ENCODE results near the gene PAPSS1. TPM values are rescaled to one million over a fixed set of nuclear protein-coding genes. Genes with fewer than 3 reads are reported as not detected.
"Not testable (repeated sequence)": the region's sequence is repeated elsewhere in the genome, so short reads cannot be mapped to it uniquely, and the experiment has no call there.

Gene PAPSS1
- polyA plus RNA-seq, 2 of the 4 experiments (the other 2 are of a cell fraction): 47.3 to 52.5 TPM

DNA sequence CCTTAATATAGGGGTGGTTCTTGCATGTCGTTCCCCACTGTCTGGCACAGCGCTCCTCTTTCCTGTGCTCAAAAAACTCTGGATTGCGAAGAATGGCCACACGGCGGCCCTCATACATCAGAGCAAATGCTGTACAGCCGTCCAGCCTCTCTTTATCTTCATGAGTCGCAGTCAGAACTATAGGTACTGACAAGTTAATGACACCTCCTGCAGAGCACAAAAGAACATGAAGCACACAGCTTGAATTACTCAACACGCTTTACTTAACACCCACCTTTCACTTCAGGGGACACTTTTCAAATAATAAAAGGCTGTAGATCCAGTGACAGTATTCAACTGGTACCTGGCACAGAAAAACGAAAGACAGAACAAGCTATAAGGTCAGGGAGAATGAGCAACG, 65.3 kb downstream of the PAPSS1 start:
- 84% methylated on average over 10 of the region's 10 CpGs for WGBS (ENCODE audit: missing lambda C conversion rate)
- FAIRE-seq (no peak), DNase-seq (ENCODE audit: low read depth in 1 of 2, low spot score in 1 of 2) (peak in 1 of 2 experiments; percentile 4), ATAC-seq (peak in 1 of 2 experiments; percentile 49; a peak in 3 of 6 replicates)
- Histone ChIP-seq H3K4me1 (no peaks in the 10 kb centered on the region), H3K27ac (no peak overlapping the region), H3K4me3 (no peak overlapping the region), H3K9me3 (no peaks in the 10 kb centered on the region), H3K4me2 (no peak overlapping the region)
- ChIA-PET POLR2A (no interaction called here), CTCF (no interaction called here)
- TF ChIP-seq, protein P1, sequence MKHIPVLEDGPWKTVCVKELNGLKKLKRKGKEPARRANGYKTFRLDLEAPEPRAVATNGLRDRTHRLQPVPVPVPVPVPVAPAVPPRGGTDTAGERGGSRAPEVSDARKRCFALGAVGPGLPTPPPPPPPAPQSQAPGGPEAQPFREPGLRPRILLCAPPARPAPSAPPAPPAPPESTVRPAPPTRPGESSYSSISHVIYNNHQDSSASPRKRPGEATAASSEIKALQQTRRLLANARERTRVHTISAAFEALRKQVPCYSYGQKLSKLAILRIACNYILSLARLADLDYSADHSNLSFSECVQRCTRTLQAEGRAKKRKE (CRISPR knock-in tag; IDR thresholded peaks at IDR 0.05; ENCODE audit: low read depth): no peak
- TF ChIP-seq RAD21 (conservative IDR thresholded peaks at IDR 0.05 in 1 of 2, IDR thresholded peaks at IDR 0.05 in 1 of 2): peak in 1 of 2 experiments; percentile 24; a peak in 2 of 5 replicates

DNA sequence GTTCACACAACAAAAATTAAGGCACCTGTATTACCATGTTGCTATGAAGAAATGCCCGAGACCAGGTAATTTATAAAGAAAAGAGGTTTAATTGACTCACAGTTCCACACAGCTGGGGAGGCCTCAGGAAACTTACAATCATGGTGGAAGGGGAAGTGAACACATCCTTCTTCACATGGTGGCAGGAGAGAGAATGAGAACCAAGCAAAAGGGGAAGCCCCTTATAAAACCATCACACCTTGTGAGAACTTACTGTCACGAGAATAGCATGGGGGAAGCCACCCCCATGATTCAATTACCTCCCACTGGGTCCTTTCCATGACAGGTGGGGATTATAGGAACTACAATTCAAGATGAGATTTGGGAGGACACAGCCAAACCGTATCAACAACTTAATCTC, 68.6 kb downstream of the PAPSS1 start:
- POLR2A ChIA-PET; DNase-seq (ENCODE audit: low read depth in 1 of 2, low spot score in 1 of 2); H3K4me2 ChIP-seq; H3K4me1 ChIP-seq; CTCF ChIA-PET; H3K27ac ChIP-seq; H3K9me3 ChIP-seq; H3K4me3 ChIP-seq; ATAC-seq; FAIRE-seq: not testable (repeated sequence)
- 94% methylated on average over 3 of the region's 3 CpGs for WGBS (ENCODE audit: missing lambda C conversion rate)

DNA sequence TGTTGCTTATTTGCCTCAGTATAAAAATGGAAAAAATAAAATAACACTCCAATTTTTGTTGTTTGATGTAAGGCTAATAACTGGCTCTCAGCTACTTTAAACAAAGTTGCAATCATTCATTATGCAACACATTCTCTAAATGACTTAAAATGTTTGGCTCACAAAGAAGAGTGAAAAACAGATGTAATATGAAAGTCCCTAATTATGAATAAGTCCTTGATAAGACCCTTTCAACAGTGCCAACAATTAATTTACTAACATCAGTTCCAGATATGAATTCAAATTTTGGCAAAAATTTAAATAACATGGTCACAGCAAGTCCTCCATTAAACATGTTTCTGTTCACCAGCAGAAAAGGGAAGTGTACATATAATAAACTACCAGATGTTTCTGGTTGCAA, 69.8 kb downstream of the PAPSS1 start:
- Histone ChIP-seq H3K27ac (no peak overlapping the region), H3K9me3 (no peaks in the 10 kb centered on the region), H3K4me1 (no peaks in the 10 kb centered on the region), H3K4me3 (no peak overlapping the region), H3K4me2 (no peak overlapping the region)
- POLR2A ChIA-PET: no interaction called here
- FAIRE-seq: no peak
- TF ChIP-seq, protein P2, sequence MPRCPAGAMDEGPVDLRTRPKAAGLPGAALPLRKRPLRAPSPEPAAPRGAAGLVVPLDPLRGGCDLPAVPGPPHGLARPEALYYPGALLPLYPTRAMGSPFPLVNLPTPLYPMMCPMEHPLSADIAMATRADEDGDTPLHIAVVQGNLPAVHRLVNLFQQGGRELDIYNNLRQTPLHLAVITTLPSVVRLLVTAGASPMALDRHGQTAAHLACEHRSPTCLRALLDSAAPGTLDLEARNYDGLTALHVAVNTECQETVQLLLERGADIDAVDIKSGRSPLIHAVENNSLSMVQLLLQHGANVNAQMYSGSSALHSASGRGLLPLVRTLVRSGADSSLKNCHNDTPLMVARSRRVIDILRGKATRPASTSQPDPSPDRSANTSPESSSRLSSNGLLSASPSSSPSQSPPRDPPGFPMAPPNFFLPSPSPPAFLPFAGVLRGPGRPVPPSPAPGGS (IDR thresholded peaks at IDR 0.05): no peak
- no peak for ATAC-seq
- CTCF ChIA-PET: no interaction called here
- DNase-seq (ENCODE audit: low read depth in 1 of 2, low spot score in 1 of 2): no peak

DNA sequence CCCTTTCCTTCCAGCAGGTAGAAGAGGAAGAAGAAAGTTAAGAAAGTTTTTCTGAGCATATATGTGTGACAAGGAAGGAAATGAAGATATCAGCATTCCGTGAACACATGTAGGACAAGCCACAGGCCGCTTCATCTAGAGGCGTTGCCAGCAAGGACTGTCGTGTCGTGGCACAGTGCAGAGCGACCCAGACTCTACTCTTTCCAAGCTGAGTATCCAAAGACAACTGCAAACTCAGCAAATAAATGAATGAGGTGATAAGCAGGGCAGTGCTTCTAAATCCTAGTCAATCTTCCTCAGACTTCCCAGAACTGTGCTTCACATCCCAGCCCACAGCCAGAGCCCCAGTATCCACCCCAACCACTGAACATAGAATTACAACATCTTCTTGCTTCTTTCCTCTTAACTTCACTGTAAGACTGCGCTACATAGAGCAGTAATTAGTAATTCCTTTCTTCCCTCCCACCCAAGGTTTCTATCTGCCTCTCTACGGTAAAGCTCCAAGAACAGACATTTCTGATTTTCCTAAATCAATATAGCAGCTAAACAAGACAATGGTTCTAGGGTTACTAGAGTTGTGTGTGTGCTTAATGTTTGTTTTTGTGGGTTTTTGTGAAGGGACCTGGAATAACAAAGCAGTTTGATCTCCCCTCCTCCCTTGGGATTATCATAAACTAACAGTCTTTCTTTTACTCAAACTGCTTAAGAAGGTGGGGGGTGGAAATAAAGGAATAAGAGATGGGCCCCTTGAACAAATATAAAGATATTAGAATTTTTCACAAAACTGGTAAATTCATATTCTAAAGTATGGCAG, 71.6 kb downstream of the PAPSS1 start:
- Histone ChIP-seq H3K27ac (no peak overlapping the region), H3K4me2 (no peak overlapping the region), H3K9me3 (no peaks in the 10 kb centered on the region), H3K4me1 (no peaks in the 10 kb centered on the region), H3K4me3 (no peak overlapping the region)
- DNase-seq (ENCODE audit: low read depth in 1 of 2, low spot score in 1 of 2): no peak
- FAIRE-seq: no peak
- TF ChIP-seq ZNF302 (CRISPR knock-in tag; IDR thresholded peaks at IDR 0.05) (no peak), MAFK (IDR thresholded peaks at IDR 0.05; ENCODE audit: partially characterized antibody) (peak; percentile 59), TFCP2L1 (CRISPR knock-in tag; IDR thresholded peaks at IDR 0.05) (no peak)
- ChIA-PET CTCF (interaction anchor here (1.2 kb wide), 1 partner anchor 9 kb away, joined by 3 read pairs; no protein-coding TSS in a partner anchor), POLR2A (no interaction called here)
- no peak for ATAC-seq
- WGBS (ENCODE audit: missing lambda C conversion rate): 88% methylated on average over 8 of the region's 8 CpGs

DNA sequence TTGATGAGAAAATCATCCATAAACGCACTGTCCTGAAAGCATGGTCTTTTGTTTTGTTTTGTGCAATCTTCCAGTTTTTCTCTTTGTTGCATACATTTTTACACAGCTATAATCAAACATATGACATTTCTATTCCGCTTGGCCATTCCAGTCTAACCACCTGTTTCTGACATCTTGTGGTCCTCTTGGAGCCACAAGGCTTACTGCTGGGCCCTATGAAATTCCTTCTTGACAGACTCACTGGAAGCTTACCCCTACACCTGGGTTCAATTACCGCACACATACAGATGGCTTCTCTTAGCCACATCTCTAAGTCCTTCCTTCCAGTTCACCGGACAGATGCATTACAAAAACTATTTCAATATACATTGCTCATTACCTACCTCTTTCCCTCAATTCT, 72.4 kb downstream of the PAPSS1 start:
- TF ChIP-seq POLR2AphosphoS2 (conservative IDR thresholded peaks at IDR 0.05; ENCODE audit: low read length): no peak
- no peak for TF ChIP-seq RFX5 (IDR thresholded peaks at IDR 0.05)
- WGBS (ENCODE audit: missing lambda C conversion rate): 96% methylated on average over 4 of the region's 4 CpGs

DNA sequence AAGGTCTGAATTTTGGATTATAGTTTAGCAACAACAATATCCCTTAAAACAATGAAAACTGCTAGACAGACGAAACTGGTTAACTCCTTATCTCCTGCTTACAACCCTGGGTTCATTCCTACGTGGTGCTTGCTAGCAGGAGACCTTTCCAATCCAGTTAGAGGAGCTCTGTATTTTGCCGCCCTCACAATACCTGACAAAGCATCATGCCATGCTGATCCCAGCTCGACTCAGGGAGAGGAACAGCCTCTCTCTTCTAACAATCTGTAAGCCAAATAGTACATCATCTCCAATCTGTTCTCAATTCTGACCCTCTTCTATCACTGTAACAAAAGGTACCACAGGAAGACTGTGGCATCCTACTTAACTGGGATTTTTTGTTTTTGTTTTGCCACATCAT, 74.4 kb downstream of the PAPSS1 start:
- no peak for DNase-seq (ENCODE audit: low read depth in 1 of 2, low spot score in 1 of 2)
- FAIRE-seq: no peak

More for the DNA sequence above, 72.4 kb downstream of the PAPSS1 start:
- no peaks in the 10 kb centered on the region for H3K9me3 ChIP-seq
- DNase-seq (ENCODE audit: low read depth in 1 of 2, low spot score in 1 of 2) (no peak), ATAC-seq (no peak), FAIRE-seq (no peak)
- no peak overlapping the region for H3K4me2 ChIP-seq
- H3K27ac ChIP-seq: no peak overlapping the region
- no peaks in the 10 kb centered on the region for H3K4me1 ChIP-seq
- CTCF ChIA-PET: no interaction called here
- POLR2A ChIA-PET: no interaction called here
- no peak overlapping the region for H3K4me3 ChIP-seq

More for the DNA sequence above, 74.4 kb downstream of the PAPSS1 start:
- CTCF ChIA-PET: no interaction called here
- POLR2A ChIA-PET: no interaction called here
- no peak for ATAC-seq
- H3K9me3 ChIP-seq: no peaks in the 10 kb centered on the region
- H3K4me1 ChIP-seq: no peaks in the 10 kb centered on the region
- TF ChIP-seq NR3C1 (IDR thresholded peaks at IDR 0.05) (no peak), MAFK (IDR thresholded peaks at IDR 0.05; ENCODE audit: partially characterized antibody) (no peak), CHD2 (IDR thresholded peaks at IDR 0.05; ENCODE audit: low read length, partially characterized antibody) (no peak), NPAS2 (CRISPR knock-in tag; IDR thresholded peaks at IDR 0.05; ENCODE audit: borderline replicate concordance) (no peak), ESRRA (IDR thresholded peaks at IDR 0.05; ENCODE audit: borderline replicate concordance, low read length) (no peak), CEBPB (IDR thresholded peaks at IDR 0.05) (no peak), HOXB13 (CRISPR knock-in tag; IDR thresholded peaks at IDR 0.05; ENCODE audit: low read depth) (no peak), RARB (CRISPR knock-in tag; IDR thresholded peaks at IDR 0.05) (no peak), CHD4 (IDR thresholded peaks at IDR 0.05; ENCODE audit: borderline replicate concordance) (no peak)
- TF ChIP-seq, protein P3, sequence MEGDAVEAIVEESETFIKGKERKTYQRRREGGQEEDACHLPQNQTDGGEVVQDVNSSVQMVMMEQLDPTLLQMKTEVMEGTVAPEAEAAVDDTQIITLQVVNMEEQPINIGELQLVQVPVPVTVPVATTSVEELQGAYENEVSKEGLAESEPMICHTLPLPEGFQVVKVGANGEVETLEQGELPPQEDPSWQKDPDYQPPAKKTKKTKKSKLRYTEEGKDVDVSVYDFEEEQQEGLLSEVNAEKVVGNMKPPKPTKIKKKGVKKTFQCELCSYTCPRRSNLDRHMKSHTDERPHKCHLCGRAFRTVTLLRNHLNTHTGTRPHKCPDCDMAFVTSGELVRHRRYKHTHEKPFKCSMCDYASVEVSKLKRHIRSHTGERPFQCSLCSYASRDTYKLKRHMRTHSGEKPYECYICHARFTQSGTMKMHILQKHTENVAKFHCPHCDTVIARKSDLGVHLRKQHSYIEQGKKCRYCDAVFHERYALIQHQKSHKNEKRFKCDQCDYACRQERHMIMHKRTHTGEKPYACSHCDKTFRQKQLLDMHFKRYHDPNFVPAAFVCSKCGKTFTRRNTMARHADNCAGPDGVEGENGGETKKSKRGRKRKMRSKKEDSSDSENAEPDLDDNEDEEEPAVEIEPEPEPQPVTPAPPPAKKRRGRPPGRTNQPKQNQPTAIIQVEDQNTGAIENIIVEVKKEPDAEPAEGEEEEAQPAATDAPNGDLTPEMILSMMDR (IDR thresholded peaks at IDR 0.05): no peak
- 84% methylated on average over 4 of the region's 4 CpGs for WGBS (ENCODE audit: missing lambda C conversion rate)
- H3K4me2 ChIP-seq: no peak overlapping the region
- no peak overlapping the region for H3K4me3 ChIP-seq
- no peak overlapping the region for H3K27ac ChIP-seq

Data from A549 (cell line).